Bone marrow (tissue), 2 donors: ENCODE data around the gene ACTN1.

Experiments
- DNase-seq, 2 donors: peaks; one replicate each; lab custom pipeline; 2025; lab: John Stamatoyannopoulos, UW

ACTN1 gene

DNA sequence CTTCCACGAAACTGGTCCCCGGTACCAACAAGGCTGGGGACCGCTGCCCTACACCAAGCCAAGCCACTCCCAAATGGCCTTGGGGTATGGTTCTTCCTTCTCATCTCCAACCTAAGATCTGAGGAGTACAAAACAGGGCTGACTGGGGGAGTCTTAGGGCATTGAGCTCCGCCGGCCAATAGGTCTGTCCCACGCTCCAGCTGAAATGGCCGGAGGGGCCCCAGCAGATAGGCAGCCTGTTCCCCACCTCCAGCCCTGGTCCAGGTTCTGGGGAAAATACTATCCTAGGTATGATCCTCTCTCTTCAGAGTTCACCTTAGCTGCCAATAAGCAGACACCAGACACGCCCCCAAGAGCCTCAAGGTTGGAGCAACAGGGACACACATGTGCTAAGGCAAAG, 90.2 kb downstream of the ACTN1 start:
- no peak for DNase-seq

DNA sequence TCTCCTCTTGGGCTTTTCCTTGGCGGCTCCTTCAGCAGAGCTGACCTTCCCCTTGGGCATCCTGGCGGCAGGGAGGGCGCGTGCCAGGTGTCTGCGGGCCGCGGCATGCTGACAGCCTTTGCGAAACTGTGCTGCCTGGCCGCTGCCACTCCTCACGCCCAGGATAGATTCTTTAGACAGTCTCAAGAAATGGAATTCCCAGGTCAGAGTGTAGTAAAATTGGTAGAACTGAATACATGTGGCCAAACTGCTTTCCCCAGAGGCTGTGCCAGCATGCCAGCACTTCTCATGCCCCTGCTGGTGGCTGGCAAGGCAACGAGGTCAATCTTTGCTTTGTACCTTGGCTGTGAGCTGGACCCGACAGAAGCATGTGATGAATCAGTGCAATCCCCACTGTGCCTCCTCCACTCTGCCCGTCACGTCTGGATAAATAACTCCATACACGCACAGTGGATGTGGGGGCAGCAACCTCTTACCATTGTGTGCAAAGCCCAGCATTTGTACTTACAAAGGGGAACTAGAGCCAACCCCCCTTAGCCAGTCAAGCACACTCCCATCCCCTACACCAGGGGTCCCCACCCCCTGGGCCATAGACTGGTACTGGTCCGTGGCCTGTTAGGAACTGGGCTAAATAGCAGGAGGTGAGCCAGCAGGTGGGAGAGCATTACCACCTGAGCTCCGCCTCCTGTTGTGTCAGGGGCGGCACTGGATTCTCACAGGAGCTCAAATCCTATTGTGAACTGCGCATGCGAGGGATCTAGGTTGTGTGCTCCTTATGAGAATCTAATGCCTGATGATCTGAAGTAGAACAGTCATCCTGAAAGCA, 90.9 kb downstream of the ACTN1 start:
- no peak for DNase-seq

DNA sequence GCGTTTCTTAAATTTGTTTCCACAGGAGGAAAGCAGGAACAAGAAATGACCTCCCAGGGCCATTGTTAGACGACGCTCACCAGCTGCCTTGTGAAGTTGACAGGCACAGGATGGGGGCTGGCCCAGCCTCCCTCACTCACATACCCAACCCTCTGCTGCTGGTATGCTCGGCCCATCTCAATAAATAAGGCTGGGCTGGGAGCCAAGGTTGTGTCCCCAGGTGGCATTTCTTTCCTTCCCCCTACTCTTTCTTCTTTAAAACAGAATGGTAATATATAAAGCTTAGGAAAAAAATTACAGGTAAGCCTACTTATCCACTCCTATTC, 93.0 kb downstream of the ACTN1 start:
- no peak for DNase-seq

DNA sequence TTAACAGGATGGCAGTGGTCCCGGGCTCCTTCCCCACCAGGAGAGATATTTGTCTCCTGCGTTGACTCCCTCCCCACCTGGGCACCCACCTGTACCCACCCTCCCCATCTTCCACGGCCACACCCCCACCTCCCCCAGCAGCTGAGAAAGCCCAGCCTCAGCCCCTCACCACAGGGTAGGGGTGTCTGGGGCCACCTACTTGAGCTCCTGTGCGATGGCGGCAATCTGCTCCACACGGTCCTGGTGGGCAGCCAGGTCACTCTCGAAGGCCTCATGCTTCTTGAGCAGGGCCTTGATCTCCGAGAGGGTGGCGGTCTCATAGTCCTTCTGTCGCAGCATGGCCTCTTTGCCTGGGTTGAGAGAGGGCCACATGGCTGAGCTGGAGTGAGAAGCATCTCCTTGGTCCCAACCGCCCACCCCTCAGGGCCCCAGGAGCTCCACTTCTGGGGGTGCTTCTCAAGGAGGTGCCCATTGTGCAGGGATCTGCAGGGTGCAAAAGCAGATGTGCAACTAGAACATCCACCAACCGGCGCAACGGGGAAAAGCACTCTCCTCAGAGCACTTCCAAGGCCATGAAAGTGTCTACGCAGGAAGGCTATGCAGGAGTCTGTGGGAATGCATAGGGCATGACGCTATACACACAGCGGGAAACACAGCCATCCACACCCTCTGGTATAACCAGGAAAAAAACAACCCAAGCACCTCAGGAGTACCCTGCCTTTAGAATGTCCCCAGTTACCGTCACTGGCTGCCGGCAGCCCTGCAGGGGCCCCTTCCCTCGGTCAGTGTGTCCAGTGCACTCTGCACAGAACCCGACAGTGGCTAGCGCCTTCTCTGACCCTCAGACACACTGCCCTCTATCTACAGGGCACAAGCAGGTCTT, 93.6 kb downstream of the ACTN1 start:
- no peak for DNase-seq

DNA sequence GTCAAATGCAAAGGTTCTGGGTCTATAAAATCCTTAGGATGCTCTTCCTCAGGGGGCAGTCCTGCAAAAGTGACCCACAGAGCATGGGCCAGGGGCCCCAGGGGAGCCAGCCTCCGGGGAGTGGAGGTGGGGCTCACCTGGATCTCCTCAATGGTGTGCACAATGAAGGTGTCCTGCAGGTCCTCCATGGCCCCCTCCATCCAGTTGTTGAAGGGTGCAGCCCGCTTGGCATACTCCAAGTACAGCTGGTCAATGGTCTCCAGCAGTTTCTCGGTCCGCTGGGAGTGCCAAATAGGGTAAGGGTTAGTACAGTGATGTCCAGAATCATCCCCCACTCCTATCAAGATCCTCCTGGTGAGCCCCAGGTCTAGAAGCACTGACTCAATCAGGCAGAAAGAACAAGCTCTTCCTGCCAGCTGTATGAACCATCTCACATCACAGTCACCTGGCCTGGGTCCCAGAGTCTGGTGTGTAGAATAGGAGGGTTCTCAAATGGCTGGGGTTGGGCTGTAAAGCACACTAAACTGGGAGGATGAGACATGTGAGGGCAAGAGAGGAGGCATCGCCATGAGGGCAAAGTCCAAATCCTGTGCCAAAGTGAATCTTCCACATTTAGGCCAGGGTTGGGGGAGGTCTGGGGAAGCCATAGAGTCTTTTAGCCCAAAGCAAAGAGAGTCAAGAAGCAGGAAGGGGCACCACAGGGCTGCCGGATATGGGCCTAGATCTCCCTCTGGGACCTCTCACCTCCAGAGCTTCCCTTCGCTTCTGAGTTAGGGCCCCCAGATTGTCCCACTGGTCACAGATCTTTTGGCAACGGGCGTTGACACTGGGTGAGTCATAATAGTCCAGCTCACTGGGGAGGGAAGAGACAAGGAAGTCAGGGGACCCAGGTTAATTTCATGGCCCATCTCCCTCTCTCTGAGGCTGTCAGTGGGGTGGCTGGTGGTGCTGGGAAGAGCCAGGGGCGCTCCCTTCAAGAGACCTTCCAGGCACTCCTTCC, 94.8 kb downstream of the ACTN1 start:
- DNase-seq = no peak

DNA sequence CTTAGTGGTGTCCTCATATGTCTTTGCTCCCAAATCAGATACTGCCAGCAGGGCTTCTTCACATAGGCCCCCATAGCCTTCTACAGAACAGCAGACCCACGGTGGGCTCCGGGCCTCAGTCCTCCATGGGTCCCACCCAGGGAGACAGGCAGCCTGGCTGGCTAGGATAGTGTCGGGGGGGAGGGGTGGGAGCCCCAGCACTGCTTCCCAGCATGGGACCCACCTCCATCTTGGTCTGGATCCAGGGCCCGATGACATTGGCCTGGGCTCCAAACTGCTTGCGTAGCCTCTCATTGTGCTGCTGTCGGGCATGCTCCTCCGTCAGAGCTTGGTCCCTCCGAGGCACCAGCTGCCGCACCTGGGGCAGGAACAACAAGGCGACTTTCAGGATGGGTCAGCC, 96.9 kb downstream of the ACTN1 start:
- DNase-seq = no peak

DNA sequence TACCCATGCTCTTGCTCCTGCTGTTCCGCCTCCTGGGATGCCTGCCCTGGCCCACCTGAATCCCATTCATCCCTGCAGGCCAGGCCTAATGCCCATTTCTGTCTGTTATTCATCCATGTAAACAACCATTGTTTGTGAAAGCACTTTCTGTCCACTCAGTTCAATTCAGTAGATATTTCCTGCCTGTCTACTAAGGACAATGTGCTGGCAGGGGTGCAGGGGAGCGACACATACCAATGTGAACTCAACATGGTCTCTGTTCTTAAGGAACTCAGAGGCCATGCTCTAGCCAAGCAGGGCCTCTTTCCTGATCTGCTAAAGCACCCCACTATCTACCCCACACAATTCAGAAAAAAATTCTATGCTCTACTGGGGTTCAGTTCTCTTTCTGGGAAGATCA, 97.7 kb downstream of the ACTN1 start:
- no peak for DNase-seq

DNA sequence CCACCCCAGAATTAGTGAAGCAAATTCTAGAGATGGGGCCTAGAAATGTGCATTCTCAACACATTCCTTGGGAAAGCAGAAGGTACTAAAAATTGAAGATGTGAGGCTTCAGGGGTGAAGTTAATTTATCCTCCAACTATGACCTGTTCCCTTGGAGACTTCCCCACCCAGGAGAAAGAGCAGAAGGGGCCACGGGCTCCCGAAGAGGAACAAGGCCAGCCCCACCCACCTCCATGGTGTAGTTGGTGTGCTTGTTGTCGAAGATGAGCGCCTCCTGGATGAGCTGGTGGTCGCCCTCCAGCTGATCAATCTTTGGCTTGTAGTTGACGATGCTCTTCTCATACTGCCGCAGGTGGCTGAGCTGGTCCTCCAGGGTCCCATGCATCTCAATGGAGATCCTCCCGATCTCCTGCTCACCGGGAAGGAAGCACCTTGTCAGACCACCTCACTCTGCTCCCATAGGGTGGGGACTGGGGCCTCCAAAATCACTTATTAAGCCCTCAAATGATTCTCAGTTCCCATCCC, 98.5 kb downstream of the ACTN1 start:
- no peak for DNase-seq

DNA sequence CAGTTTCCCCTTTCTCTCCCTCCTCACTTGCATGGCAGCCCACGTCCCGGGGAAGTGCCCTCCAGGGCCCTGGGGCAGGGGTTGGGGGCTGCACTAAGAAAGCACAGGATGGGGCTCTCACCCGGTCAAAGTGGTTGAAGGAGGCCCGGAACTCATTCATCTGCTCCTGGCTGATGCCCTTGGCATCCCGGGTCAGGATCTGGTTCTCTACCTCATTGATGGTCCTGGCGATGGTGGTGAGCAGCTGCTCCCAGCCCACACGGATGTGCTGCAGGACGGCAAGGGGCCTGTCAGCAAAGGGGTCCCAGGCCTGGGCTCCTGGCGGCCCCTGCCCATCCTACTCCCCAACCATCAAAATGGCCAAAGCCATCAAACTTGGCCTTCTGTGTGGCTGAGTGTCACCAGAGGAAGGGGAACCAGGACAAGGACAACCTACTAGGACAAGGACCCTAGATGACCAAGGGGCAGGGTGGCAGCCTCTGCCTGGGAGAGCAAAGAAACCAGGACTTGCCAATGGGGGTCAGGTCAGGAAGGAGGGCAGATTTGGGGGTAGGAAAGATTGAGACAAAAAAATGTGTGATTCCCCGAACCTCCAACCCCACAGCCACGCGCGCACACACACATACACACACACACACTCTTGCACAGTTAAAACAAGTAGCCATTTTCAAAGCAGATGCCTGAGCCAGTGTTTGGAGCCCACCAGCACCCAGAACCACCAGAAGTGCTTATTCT, 99.1 kb downstream of the ACTN1 start:
- no peak for DNase-seq

DNA sequence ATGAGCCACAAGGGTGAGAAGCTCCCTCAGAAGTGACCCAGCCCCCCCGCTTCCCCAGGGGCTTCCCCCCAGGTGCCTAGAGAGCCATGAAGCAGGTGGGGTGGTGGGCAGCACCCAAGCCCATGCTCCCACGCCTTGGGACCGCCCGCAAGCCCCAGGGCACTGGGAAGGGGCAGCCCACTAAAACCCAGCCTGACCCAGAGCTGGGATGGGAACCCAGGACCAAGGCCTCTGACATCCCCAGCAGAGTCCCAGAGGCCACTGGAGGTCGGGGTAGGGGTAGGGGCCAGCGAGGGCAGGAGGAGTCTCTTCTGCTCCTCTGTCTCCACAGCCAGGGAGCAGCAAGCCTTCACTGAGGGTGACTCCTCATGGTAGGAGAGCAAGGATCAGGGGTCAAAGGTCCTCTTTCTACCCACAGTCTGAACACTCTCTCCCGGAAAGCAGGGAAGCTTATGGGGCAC, 99.8 kb downstream of the ACTN1 start:
- no peak for DNase-seq

DNA sequence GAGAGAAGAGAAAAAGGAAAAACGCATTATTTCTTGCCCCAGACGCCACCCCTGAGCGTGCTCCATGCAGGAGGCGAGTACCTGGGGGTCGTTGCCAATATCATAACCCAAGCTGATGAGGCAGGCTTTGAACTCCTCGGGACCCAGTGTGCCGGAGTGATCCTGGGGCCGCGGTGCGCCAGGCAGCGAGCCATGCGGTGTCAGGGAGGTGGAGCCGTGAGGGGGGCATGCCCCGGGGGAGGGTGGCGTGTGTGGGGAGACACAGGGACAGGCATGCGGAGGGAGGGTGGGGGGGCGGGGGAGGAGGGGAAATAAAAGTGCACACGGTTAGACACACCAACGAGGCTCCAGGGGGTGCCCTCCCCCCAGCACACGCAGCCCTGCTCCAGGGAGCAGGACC, 100.2 kb downstream of the ACTN1 start:
- no peak for DNase-seq

DNA sequence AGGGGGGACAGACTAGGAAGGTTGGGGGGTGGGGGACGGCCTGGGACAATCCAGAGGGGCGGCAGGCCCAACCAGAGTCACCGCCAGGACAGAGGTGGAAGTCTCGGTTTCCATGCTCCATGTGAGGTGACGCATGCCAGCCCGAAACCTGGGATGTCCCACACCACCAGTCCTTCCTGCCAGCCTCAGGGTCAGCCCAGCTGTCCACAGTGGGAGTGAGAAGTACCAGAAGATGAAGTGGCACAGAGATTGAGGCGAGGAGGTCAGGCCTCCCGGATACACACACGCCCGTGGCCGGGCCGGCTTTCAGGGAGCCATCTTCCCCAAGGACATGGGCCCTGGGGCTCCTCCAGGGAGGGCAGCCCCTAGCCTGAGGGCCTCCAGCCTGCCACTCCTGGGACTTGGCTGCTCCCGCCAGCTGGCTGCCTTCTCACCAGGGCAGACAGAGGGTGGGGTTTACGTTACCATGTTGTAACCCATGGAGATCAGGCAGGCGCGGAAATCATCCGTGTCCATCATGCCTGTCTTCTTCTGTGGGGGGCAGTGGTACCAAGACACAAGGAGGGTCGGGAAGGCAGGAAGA, 101.0 kb downstream of the ACTN1 start:
- DNase-seq = no peak

DNA sequence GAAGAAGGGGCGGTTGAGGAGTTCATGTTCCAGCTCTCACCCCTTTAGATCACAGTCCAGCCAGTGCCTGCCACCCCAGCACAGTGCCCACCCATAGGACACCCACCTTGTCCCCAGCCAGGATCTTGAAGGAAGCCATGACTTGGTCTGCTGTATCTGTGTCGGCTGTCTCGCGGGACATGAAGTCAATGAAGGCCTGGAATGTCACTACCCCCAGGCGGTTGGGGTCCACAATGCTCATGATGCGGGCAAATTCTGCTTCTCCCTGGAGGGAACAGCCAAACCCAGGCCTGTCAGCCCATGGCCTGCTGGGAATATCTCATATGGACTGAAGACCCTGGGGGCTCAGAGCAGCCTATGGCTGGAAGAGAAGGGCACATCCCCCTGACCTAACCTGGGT, 102.1 kb downstream of the ACTN1 start:
- DNase-seq = no peak

DNA sequence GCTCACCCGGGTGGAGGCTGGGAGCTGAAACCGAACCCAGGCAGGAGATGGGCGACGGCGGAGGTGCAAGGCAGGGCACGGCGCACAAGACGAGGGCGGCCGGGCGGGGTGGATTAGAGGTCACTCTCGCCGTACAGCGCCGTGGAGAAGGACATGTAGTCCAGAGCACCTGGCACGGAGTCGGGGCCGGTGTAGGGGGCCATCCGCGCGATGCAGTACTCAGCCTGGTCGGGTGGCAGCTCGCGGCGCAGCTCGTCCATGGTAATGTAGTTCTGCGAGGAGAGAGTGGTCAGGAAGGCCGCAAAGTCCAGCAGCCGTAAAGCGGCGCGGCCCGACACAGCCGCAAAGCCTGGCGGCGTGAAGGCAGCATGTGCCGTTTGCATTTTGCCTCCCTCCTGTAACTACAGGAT, 104.4 kb downstream of the ACTN1 start:
- no peak for DNase-seq

DNA sequence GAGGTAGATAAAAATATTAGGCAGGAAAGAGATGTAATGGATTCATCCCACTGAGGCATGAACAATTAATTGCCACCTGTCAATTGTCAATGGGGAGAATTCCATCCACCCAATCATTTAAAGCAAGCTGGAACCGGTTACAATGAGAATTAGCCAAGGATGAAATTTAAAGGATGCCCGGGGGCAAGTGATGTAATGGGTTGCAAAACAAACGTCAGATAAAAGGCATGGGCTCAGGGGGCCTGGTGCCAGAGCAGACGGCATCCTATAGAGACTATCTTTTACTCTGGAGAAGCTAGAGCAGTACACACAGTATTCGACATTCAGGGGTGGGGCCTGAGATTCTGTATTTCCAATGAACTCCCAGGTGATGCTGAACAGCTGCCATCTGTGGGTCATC, 105.7 kb downstream of the ACTN1 start:
- DNase-seq = no peak

DNA sequence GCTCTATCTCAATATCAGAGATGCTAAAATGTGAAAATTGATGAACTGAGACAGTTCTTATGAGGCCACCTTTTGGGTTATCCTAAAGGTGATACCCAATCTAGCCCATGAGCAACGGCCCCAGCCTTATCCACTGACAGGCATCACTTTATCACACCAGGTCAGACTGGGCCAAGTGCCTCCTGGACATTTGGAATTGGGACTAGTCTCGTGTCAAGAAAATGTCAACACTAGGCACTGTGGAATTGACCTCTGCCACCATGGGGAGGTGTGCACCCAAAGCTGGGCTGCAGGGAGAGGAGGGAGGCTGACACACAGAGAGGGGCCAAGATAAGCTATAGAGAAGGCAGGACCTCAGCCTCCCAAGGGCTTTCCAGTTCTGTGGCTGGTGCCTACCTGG, 107.7 kb downstream of the ACTN1 start:
- DNase-seq = no peak

DNA sequence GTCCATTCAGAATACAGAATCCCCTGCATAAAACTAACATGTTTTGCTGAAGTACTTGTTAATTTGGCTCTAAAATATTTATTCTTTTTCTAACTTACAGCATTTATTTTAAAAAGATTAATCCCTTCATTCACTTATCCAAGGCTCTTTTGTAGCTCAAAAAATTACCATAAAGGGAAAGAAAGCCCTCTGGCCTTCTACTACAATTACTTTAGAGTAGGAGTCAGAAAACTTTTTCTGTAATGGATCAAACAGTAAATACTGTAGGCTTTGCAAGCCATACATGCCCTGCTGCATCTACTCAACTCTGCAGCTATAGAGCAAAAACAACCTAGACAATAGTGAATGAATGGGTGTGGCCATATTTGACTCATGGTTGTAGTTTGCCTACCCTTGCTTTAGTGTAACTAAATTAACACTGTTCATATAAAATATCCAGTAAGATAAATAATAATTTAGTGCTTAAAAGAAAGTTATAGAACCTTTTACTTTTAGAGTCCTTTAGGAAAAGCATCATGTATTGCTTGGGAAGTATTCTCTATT, 112.0 kb downstream of the ACTN1 start:
- no peak for DNase-seq

DNA sequence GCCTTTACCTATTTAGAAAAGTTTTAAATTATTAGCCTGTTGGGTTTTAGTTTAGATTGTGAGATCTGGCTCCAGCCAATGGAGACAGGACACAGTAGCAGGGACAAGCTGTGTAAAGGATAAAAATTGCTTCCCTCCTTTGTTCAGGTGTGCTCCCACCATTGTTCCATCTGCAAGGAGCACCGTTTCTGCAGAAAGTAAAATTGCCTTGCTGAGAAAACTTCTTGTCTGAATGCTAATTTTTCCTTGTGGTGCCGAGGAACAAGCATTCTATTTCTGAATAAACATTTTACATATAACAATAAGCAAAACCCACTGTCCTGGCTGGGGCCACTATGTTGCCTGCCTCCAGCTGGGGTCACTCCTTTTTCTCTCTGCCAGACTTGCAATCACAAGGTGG, 113.6 kb downstream of the ACTN1 start:
- DNase-seq = no peak

DNA sequence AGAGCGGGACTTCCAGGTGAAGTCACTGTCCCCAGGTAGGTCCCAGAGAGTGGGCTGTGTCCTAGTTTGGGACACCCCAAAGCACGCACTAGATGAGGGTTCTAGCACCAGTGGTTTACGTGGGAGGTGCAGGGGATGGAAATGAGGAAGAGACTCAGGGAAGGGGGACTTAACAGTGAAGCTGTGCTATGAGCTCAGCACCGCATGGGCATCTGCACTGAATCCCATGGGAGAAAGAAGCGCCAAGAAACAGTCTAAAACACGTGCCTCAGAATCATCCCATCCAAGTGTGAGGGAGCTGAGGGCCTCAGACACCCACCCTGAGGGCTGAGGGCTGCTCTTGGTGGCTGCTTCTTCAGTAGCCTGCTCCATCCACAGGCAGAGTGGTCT, 114.7 kb downstream of the ACTN1 start:
- no peak for DNase-seq

DNA sequence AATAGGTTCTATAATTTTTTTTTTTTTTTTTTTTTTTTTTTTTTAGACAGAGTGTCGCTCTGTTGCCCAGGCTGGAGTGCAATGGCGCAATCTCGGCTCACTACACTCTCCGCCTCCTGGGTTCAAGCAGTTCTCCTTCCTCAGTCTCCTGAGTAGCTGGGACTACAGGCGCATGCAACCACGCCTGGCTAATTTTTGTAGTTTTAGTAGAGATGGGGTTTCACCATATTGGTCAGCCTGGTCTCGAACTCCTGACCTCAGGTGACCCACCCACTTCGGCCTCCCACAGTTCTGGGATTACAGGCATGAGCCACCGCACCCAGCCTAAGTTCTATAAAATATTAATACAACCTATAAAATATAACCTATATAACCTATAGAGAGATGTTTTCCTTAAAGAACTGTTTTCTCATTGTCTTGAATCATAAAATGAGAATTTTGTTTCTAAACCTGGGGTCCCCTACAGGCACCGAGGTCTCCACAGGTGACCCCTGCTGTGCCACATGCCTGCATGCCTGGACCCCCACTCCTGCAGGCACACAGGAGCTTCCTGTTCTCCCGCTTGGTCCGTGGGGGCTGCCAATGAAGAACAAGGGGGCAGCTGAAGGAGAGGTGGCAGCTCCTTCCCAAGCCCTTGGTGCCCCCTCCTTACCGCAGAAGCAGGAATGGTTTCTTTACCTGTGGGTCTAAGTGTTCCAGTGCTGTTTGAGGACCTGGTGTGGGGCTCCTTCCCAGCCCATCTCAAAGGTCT, 115.3 kb downstream of the ACTN1 start:
- no peak for DNase-seq
